Middle frontal gyrus (tissue), 1 donor: Measurements from ENCODE around the gene ANAPC16.
"Not testable (repeated sequence)": the region's sequence is repeated elsewhere in the genome, so short reads cannot be mapped to it uniquely, and the experiment has no call there.

Experiments
- DNase-seq: peaks from one replicate; pipeline ENCODE4 v3.0.0-alpha.2; 2015; ENCODE audit warnings: low spot score; ENCODE audit errors: extremely low spot score

ANAPC16 gene

GRCh38 chr10:72215611-72216549 lies at the start of gene ANAPC16, which contains the start of gene ASCC1:
TSS of gene ANAPC16 (plus strand) at chr10:72216012. CDS start at chr10:72223915, 7,903 bp downstream.
TSS of gene ASCC1 (minus strand) at chr10:72216276. CDS start at chr10:72213298, 2,978 bp downstream.
- peak; percentile 88 for DNase-seq

- no peak for DNase-seq
These were observed 48.7 kb upstream of the ANAPC16 start for GRCh38 chr10:72167118-72167517.

- DNase-seq = no peak
These were observed 45.5 kb upstream of the ANAPC16 start for GRCh38 chr10:72170263-72170662.

- no peak for DNase-seq
These were observed 45.1 kb upstream of the ANAPC16 start for GRCh38 chr10:72170733-72171132.

- DNase-seq = no peak
These were observed 44.6 kb upstream of the ANAPC16 start for GRCh38 chr10:72171175-72171630.

- DNase-seq = no peak
These were observed 42.6 kb upstream of the ANAPC16 start for GRCh38 chr10:72173262-72173618.

GRCh38 chr10:72173619-72174296 lies 42.1 kb upstream of the ANAPC16 start:
- no peak for DNase-seq

GRCh38 chr10:72174297-72174662 lies 41.5 kb upstream of the ANAPC16 start:
- DNase-seq = no peak

- no peak for DNase-seq
These were observed 40.7 kb upstream of the ANAPC16 start for GRCh38 chr10:72175149-72175548.

- no peak for DNase-seq
These were observed 39.1 kb upstream of the ANAPC16 start for GRCh38 chr10:72176701-72177100.

GRCh38 chr10:72177454-72177853 lies 38.4 kb upstream of the ANAPC16 start:
- no peak for DNase-seq

- no peak for DNase-seq
These were observed 31.7 kb upstream of the ANAPC16 start for GRCh38 chr10:72184156-72184555.

- DNase-seq = no peak
These were observed 29.4 kb upstream of the ANAPC16 start for GRCh38 chr10:72186258-72186981.

- no peak for DNase-seq
These were observed 28.9 kb upstream of the ANAPC16 start for GRCh38 chr10:72186982-72187330.

- no peak for DNase-seq
These were observed 20.9 kb upstream of the ANAPC16 start for GRCh38 chr10:72194949-72195348.

- DNase-seq = no peak
These were observed 14.9 kb upstream of the ANAPC16 start for GRCh38 chr10:72200883-72201282.

GRCh38 chr10:72201293-72201692 lies 14.5 kb upstream of the ANAPC16 start:
- DNase-seq = no peak

GRCh38 chr10:72204296-72204695 lies 11.5 kb upstream of the ANAPC16 start:
- DNase-seq = no peak

- no peak for DNase-seq
These were observed 11.1 kb upstream of the ANAPC16 start for GRCh38 chr10:72204724-72205123.

- no peak for DNase-seq
These were observed 9.1 kb upstream of the ANAPC16 start for GRCh38 chr10:72206511-72207229.

GRCh38 chr10:72208526-72208925 lies 7.3 kb upstream of the ANAPC16 start:
- DNase-seq = not testable (repeated sequence)
